Right lobe of liver (tissue), 4 donors: ENCODE measurements around the gene FLNA.

Experiments
- CTCF ChIP-seq, 4 donors: fragments of 200-600 bp in 3 of 4; fragments of 450-650 bp in 1 of 4; IDR thresholded peaks; one replicate each; pipeline versions ENCODE4 v1.5.1 to v1.8.0; 2016 to 2022; ENCODE audit warnings: antibody characterized with exemption in 4 of 4, mild to moderate bottlenecking in 2 of 4
- POLR2A ChIP-seq: fragments of 450-650 bp; IDR thresholded peaks from one replicate; pipeline ENCODE4 v1.6.1; 2017; ENCODE audit warnings: antibody characterized with exemption, mild to moderate bottlenecking
- donor health status: DM: no; HTN: no; CAD: no.
- donor health status: DM: no; HTN: no; CAD: no.
- donor health status: DM: no; HTN: yes; CAD: no.

- TF ChIP-seq CTCF (IDR thresholded peaks at IDR 0.05) (no peak), POLR2A (no peak)
Observed at GRCh38 chrX:154354516-154354915, 19.9 kb downstream of the FLNA start.
